Naive thymus-derived CD8-positive, alpha-beta T cell (primary cell): Measurements from ENCODE around the gene TXN2. TPM values are rescaled to one million over a fixed set of nuclear protein-coding genes. Genes with fewer than 3 reads are reported as not detected.
A peak's percentile ranks its signal among the peaks of the same experiment; 100 is the strongest.
"Not testable (repeated sequence)": the region's sequence is repeated elsewhere in the genome, so short reads cannot be mapped to it uniquely, and the experiment has no call there.

Experiments
- ATAC-seq, 2 donors: fragments of 150-1000 bp; cut with Tn5 transposase in 1 of 2; sonication (Bioruptor Pico), chemical (Tn5 transposase) in 1 of 2; 1 replicate in 1 of 2; 2 replicates in 1 of 2; pipeline ENCODE4 v1.10.0; 2021; ENCODE audit warnings: mild to moderate bottlenecking in 2 of 2, moderate library complexity in 2 of 2
- POLR2A ChIA-PET: fragments of 350-600 bp; sonication (Branson Sonifier 250); formaldehyde crosslinking; loops from one replicate; lab custom pipeline; 2021; ENCODE audit warnings: antibody characterized with exemption; lab: Charles Lee
- DNase-seq, 10 donors: peaks; one replicate each; pipeline versions ENCODE4 v3.0.0 to v3.0.0-alpha.2; 2020 to 2022
- H3K27ac Mint-ChIP-seq, 10 donors: one replicate each; pipeline ENCODE4 v1.8.0; 2020 to 2022; ENCODE audit warnings: mild to moderate bottlenecking in 10 of 10, mixed read lengths in 10 of 10, moderate library complexity in 4 of 10, inconsistent platforms in 1 of 10
- H3K27me3 Mint-ChIP-seq, 5 donors: one replicate each; pipeline ENCODE4 v1.8.0; 2021 to 2022; ENCODE audit warnings: mixed read lengths in 5 of 5
- H3K36me3 Mint-ChIP-seq, 3 donors: one replicate each; pipeline ENCODE4 v1.8.0; 2020 to 2022; ENCODE audit warnings: mixed read lengths in 3 of 3, mild to moderate bottlenecking in 2 of 3, inconsistent platforms in 1 of 3
- H3K4me1 Mint-ChIP-seq, 4 donors: one replicate each; pipeline ENCODE4 v1.8.0; 2021 to 2022; ENCODE audit warnings: mixed read lengths in 4 of 4
- H3K4me3 Mint-ChIP-seq, 10 donors: one replicate each; pipeline ENCODE4 v1.8.0; 2020 to 2022; ENCODE audit warnings: mild to moderate bottlenecking in 10 of 10, mixed read lengths in 10 of 10, moderate library complexity in 6 of 10, inconsistent platforms in 1 of 10
- H3K9me3 Mint-ChIP-seq, 9 donors: one replicate each; pipeline ENCODE4 v1.8.0; 2020 to 2022; ENCODE audit warnings: mixed read lengths in 9 of 9, mild to moderate bottlenecking in 3 of 9, inconsistent platforms in 1 of 9, moderate library complexity in 1 of 9
- polyA plus RNA-seq, 3 donors: library from polyadenylated mRNA; unstranded; fragments of 300-500 nt; fragmentation: Illumina TruSeq; gene quantifications; one replicate each; pipeline ENCODE4 v1.2.3, GENCODE V29; 2021
- total RNA-seq, 8 experiments: library from RNA in 2 of 8; stranded (reverse) in 2 of 8; gene quantifications; one replicate each; pipeline ENCODE4 v1.2.3 and lab custom pipeline; 2021 to 2026

Gene TXN2
- total and polyA plus RNA-seq, 5 experiments from 2014 or later = 40.8 to 158 (median 145) TPM

DNA sequence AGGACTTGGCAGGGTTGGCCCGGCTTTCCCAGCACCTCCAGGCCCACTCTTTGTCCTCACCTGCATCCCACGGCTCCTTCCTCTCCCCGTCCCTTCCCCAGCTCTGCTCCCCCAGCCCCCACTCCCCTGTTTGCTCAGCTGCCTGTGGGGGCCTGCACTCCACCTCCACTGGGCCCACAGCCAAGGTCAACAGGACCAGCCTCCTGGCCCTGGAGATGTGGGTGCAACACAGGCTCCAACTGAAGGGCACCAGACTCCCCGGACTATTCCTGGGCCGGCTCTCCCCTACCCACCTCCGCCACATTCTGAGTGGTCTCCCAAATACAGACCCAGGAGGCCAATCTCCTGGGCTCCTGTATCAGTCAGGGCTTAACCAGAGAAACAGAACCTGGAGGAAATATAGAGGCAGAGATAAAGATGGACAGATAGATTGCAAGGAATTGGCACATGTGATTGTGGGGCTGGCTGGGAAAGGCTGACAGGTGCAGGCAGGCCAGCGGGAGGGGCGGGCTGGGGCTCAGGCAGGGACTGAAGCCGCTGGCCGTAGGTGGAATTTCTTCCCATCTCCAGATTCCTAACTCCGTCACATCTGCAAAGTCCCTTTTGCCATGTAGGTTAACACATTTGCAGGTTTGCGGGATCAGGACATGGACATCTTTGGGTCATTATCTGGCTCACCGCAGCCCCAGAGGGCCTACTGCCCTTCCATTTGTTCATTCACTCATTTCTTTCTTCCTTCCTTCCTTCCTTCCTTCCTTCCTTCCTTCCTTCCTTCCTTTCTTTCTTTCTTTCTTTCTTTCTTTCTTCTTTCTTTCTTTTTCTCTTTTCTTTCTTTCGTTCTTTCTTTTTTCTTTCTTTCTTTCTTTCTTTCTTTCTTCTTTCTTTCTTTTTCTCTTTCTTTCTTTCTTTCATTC lies 47.9 kb downstream of the TXN2 start:
- DNase-seq (no peak), ATAC-seq (no peak)
- no peak overlapping the region for H3K4me3 Mint-ChIP-seq
- H3K36me3 Mint-ChIP-seq = no peaks in the 10 kb centered on the region
- H3K4me1 Mint-ChIP-seq = peaks cover 9 to 36% (median 28%) of the 10 kb centered on the region in 4 donors
- H3K27ac Mint-ChIP-seq = peak overlapping the region in 7 of 10 donors; percentile 40 to 95 (median 91)
- no peaks in the 10 kb centered on the region for H3K27me3 Mint-ChIP-seq
- POLR2A ChIA-PET = interaction anchor here (1.0 kb wide), 1 partner anchor 23 kb away, joined by 3 read pairs; no protein-coding TSS in a partner anchor
- H3K9me3 Mint-ChIP-seq = no peaks in the 10 kb centered on the region

DNA sequence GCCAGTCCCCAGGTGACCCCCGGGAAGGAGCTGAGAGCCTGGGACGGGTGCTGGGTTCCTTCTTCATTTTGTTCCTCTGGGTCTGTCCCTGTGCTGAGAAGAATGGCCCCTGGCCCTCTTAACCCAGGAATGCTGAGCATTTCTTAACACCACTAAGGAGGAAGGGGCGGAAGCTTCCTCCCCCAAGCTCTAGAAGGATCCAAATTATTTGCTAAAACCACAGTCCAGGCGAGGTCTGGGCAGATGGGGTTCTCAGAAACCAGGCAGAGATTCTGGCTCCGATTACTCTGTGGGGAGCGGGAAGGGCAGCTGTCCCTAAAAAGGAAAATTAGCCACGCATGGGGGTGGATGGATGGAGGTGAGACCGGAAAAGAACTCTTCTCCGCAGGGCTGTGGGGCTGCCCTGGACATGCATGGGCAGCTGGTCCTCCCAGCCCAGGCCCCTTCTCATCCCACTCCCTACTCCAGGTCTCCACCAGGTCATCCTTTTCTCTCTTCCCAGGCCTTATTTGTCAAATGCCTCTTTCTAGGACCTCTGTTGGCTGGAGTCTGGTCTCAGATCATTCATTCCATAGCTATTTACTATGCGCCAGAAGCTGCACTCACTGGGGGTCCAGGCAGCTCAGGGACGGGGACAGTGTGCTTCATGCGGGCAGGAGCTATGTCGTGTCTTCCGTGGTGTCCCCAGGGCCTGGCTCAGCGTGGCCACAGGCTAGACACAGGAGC lies 48.7 kb downstream of the TXN2 start:
- no peak overlapping the region for H3K4me3 Mint-ChIP-seq
- peaks cover 9 to 34% (median 28%) of the 10 kb centered on the region in 4 donors for H3K4me1 Mint-ChIP-seq
- no peaks in the 10 kb centered on the region for H3K36me3 Mint-ChIP-seq
- DNase-seq (no peak), ATAC-seq (no peak)
- no peaks in the 10 kb centered on the region for H3K27me3 Mint-ChIP-seq
- no peaks in the 10 kb centered on the region for H3K9me3 Mint-ChIP-seq
- POLR2A ChIA-PET = interaction anchor here (1.0 kb wide), 1 partner anchor 22 kb away, joined by 3 read pairs; no protein-coding TSS in a partner anchor
- peak overlapping the region in 6 of 10 donors; percentile 9 to 95 (median 27) for H3K27ac Mint-ChIP-seq

DNA sequence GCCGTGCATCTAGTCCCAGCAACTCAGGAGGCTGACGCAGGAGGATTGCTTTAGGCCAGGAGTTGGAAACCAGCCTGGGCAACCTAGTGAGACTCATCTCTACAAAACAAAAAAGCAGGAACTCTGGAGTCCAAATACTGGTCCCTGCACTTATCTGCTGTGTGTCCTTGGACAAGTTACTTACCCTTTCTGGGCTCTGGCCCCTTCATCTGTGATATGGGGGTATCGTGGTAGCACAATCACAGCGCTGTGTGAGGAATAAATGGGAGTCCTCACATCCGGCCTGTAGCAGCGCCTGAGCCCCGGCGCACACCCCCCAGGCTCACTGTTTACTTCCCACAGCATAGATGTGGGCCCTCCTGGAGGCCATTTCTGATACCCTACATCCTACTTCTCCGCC lies 49.5 kb downstream of the TXN2 start:
- H3K27ac Mint-ChIP-seq = peak overlapping the region in 5 of 10 donors; percentile 20 to 95 (median 37)
- H3K9me3 Mint-ChIP-seq = no peaks in the 10 kb centered on the region
- H3K36me3 Mint-ChIP-seq = no peaks in the 10 kb centered on the region
- POLR2A ChIA-PET = no interaction called here
- no peak for ATAC-seq
- no peaks in the 10 kb centered on the region for H3K27me3 Mint-ChIP-seq
- peaks cover 9 to 33% (median 28%) of the 10 kb centered on the region in 4 donors for H3K4me1 Mint-ChIP-seq
- no peak for DNase-seq
- H3K4me3 Mint-ChIP-seq = no peak overlapping the region

DNA sequence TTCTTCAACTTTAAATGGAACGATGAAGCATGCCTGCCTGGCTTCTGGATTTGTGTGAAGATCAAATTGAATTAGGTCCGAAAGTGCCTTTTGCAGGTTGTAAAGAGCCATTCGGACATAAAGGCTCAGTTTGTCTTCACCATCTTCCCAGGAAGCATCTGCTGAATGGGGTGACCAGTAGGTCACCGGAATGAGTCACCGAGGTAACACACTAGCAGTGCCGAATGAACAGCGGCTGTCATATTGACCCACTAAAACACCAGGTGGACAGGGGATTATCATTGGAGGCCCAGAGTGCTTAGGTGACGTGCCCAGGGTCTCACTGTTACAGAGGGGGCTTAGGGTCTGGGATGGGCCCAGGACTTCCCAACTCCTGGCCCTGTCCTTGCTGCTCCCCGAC lies 50.6 kb downstream of the TXN2 start:
- Mint-ChIP-seq H3K4me3 (no peak overlapping the region), H3K36me3 (no peaks in the 10 kb centered on the region), H3K9me3 (no peaks in the 10 kb centered on the region), H3K27ac (peak overlapping the region in 1 of 10 donors; percentile 17), H3K4me1 (peaks cover 7 to 33% (median 26%) of the 10 kb centered on the region in 4 donors), H3K27me3 (no peaks in the 10 kb centered on the region)
- ATAC-seq (no peak), DNase-seq (no peak)
- POLR2A ChIA-PET = interaction anchor here (0.6 kb wide), 2 partner anchors 12 to 80 kb away, joined by 3 to 5 read pairs; no protein-coding TSS in a partner anchor

DNA sequence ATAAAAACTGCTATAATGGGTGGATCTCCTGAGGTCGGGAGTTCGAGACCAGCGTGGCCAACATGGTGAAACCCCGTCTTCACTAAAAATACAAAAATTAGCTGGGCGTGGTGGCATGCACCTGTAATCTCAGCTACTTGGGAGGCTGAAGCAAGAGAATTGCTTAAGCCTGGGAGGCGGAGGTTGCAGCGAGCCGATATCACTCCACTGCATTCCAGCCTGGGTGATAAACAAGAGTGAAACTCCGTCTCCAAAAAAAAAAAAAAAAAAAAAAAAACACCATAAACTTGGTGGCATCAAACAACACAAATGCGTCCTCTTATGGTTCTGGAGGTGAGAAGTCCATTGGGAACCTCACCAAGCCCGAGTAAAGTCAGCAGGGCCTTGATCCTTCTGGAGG lies 53.5 kb downstream of the TXN2 start:
- H3K36me3 Mint-ChIP-seq, DNase-seq, H3K9me3 Mint-ChIP-seq, H3K4me3 Mint-ChIP-seq, ATAC-seq, H3K27me3 Mint-ChIP-seq, H3K27ac Mint-ChIP-seq: not testable (repeated sequence)
- H3K4me1 Mint-ChIP-seq = peaks cover 8 to 35% (median 27%) of the 10 kb centered on the region in 4 donors
- POLR2A ChIA-PET = interaction anchor here (0.7 kb wide), 3 partner anchors 13 to 130 kb away, joined by 4 to 8 read pairs (median 7); no protein-coding TSS in a partner anchor

DNA sequence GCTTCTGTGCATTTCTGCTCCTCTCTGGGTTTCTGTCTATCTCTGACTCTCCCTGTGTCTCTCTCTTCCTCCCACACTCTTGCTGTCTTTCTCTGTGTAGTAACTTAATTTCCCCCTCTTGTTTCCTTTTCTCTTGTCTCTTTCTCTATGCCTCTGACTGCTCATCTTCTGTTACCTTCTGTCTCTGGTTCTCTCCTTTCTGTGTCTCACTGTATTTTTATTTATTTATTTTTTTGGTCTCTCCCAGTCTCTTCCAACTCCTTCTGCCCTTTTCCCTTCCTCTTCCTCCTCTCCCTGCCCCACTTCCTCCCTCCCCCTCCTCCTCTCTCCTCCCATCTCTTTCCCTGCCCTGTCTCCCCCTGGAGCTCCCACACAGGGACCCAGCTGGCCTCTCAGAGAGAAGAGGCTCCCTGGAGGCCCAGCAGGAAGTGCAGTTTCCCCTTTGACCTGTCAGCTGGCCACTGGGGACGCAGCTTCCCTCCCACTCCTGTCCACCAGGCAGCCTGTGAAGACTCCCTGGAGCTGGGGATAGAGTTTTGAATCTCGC lies 55.4 kb downstream of the TXN2 start:
- no peak for DNase-seq
- H3K4me3 Mint-ChIP-seq = no peak overlapping the region
- no peaks in the 10 kb centered on the region for H3K36me3 Mint-ChIP-seq
- peaks cover 8 to 35% (median 28%) of the 10 kb centered on the region in 4 donors for H3K4me1 Mint-ChIP-seq
- peak overlapping the region in 8 of 10 donors; percentile 17 to 79 (median 55) for H3K27ac Mint-ChIP-seq
- H3K27me3 Mint-ChIP-seq = no peaks in the 10 kb centered on the region
- no peak for ATAC-seq
- POLR2A ChIA-PET = interaction anchor here (2.4 kb wide), 1 partner anchor 9 kb away, joined by 7 read pairs; no protein-coding TSS in a partner anchor
- no peaks in the 10 kb centered on the region for H3K9me3 Mint-ChIP-seq

DNA sequence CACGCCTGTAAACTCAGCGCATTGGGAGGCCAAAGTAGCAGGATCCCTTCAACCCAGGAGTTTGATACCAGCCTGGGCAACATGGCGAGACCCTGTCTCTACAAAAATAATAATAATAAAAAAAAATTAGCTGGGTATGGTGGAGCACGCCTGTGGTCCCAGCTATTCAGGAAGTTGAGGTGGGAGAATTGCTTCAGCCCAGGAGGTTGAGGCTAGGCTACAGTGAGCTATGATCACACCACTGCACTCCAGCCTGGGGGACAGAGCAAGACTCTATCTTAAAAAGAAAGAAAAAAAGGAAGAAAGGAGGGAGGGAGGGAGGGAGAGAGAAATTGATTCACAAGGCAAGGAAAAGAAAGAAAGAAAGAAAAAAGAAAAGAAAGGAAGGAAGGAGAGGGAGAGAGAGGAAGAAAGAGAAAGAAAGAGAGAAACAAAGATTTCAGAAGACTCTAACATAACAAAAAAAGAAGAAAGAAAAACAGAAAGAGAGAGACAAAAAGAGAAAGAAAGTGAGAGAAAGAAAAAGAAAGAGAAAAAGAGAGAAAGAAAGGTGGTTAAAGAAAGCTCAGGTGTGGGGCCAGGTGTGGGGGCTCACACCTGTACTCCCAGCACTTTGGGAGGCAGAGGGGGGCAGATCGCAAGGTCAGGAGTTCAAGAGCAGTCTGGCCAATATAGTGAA lies 56.4 kb downstream of the TXN2 start:
- ATAC-seq (no peak), DNase-seq (no peak)
- H3K27me3 Mint-ChIP-seq = no peaks in the 10 kb centered on the region
- H3K9me3 Mint-ChIP-seq = no peaks in the 10 kb centered on the region
- POLR2A ChIA-PET = interaction anchor here (0.7 to 2.4 kb wide), 3 partner anchors 10 to 1061 kb away, joined by 6 to 7 read pairs (median 6); partner anchors contain the start of gene MFNG
- no peaks in the 10 kb centered on the region for H3K36me3 Mint-ChIP-seq
- H3K27ac Mint-ChIP-seq = peak overlapping the region in 7 of 10 donors; percentile 32 to 91 (median 64)
- H3K4me3 Mint-ChIP-seq = peak overlapping the region in 2 of 10 donors; percentile 18 to 33
- H3K4me1 Mint-ChIP-seq = peaks cover 8 to 38% (median 30%) of the 10 kb centered on the region in 4 donors

DNA sequence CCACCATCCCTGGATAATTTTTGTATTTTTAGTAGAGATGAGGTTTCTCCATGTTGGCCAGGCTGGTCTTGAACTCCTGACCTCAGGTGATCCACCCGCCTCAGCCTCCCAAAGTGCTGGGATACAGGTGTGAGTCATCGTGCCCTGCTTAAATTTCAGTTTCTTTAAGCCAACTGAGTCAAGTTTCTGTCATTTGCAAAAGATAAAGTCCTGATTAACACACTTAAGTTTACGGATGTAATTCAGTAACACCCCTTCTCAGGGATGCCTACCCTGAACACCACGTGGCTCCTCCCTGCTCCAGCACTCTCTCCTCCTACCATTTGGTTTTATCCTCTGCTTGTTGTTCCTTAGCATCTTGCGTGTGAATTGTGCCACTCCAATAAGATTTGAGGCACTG lies 57.0 kb downstream of the TXN2 start:
- not testable (repeated sequence) for DNase-seq, H3K36me3 Mint-ChIP-seq, ATAC-seq, H3K9me3 Mint-ChIP-seq, H3K4me3 Mint-ChIP-seq, H3K27me3 Mint-ChIP-seq
- POLR2A ChIA-PET = interaction anchor here (1.5 to 2.4 kb wide), 2 partner anchors 14 to 20 kb away, joined by 7 to 10 read pairs; no protein-coding TSS in a partner anchor
- H3K4me1 Mint-ChIP-seq = peaks cover 8 to 42% (median 33%) of the 10 kb centered on the region in 4 donors
- peak overlapping the region in 4 of 10 donors; percentile 32 to 57 (median 42) for H3K27ac Mint-ChIP-seq

DNA sequence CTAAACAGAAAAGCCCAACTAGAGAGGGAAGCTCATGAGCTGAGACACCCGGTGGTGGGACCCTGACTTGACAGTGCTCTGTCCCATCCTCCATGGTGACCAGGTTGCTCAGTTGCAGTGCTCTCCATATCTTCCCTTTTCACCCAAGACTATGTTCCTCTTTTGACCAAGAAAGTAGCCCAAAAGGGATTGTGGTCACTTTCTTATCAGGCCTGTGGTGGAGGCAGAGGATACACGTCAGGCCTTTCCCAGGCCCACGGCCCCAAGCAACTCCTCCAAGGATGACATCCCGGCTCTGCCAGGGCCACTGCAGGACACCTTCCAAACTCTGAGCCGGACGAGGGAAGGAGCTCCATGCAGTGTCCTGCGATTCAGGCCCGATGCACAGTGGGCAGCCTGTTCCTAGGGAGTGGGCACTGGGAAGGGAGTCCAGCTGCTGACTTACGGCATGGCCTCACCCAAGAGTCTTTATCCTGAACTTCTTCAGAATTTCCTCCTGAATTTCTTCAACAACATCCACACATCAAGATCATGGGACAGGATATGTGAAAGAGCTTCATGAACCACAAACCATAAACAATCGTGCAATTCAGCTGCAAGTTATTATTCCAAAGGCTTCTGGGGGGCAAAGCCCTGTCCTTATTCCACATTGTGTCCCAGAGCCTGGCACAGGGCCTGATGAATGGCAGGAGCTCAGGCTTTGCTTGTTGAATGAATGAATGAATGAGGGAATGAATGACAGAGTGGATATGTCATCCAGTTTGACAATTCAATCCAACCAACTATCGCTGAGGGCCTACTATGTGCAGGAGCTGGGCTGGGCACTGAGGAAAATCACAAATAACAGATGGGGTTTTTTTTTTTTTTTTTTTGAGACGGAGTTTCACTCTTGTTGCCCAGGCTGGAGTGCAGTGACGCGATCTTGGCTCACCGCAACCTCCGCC lies 57.7 kb downstream of the TXN2 start:
- DNase-seq (no peak), ATAC-seq (no peak)
- no peaks in the 10 kb centered on the region for H3K27me3 Mint-ChIP-seq
- peak overlapping the region in 2 of 10 donors; percentile 6 to 25 for H3K27ac Mint-ChIP-seq
- no peaks in the 10 kb centered on the region for H3K9me3 Mint-ChIP-seq
- no peaks in the 10 kb centered on the region for H3K36me3 Mint-ChIP-seq
- H3K4me1 Mint-ChIP-seq = peaks cover 10 to 49% (median 38%) of the 10 kb centered on the region in 4 donors
- peak overlapping the region in 1 of 10 donors; percentile 34 for H3K4me3 Mint-ChIP-seq
- POLR2A ChIA-PET = interaction anchor here (1.5 to 2.4 kb wide), 2 partner anchors 14 to 19 kb away, joined by 7 to 10 read pairs; no protein-coding TSS in a partner anchor

DNA sequence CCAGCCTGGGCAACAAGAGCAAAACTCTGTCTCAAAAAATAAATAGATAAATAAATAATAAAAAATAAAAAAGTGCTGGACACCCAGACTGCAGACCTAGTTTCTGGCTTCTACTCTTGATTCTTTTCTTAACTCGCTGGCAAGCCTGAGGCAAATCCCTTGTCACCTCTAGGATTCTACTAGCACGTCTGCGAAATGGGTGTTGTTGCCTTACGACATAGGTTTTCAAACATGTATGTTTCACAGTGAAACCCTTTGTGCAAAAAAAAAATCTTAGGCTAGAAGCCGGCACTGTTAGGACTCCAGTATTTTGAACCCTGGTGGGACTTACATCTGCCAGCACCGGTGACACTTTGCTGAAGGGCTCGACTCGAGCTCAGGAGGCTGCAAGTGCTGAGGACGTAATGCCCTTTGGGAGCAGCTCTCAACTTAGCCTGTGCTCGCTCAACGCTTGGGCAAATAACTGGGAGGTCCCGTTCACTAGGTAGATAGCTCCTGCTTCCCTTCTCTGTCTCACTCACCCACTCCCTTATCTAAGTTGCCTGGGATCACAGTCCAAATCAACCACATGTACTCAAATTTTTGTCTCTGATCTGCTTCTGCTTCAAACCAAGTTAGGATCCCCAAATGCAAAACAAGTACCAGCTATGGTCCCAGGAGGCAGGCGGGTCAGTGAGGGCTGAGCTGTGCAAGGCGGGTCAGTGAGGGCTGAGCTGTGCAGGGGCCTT lies 59.0 kb downstream of the TXN2 start:
- no peak for DNase-seq
- POLR2A ChIA-PET = interaction anchor here (0.7 to 2.4 kb wide), 3 partner anchors 12 to 18 kb away, joined by 3 to 10 read pairs (median 7); no protein-coding TSS in a partner anchor
- no peak for ATAC-seq
- peaks cover 10 to 50% (median 39%) of the 10 kb centered on the region in 4 donors for H3K4me1 Mint-ChIP-seq
- H3K27me3 Mint-ChIP-seq = no peaks in the 10 kb centered on the region
- H3K4me3 Mint-ChIP-seq = no peak overlapping the region
- peak overlapping the region in 1 of 10 donors; percentile 1 for H3K27ac Mint-ChIP-seq
- H3K9me3 Mint-ChIP-seq = no peaks in the 10 kb centered on the region
- no peaks in the 10 kb centered on the region for H3K36me3 Mint-ChIP-seq
